ENCODE measurements around the gene TMEM132D.

- TF ChIP-seq POLR2A (IDR thresholded peaks at IDR 0.05) = no peak
- TF ChIP-seq, protein P1, sequence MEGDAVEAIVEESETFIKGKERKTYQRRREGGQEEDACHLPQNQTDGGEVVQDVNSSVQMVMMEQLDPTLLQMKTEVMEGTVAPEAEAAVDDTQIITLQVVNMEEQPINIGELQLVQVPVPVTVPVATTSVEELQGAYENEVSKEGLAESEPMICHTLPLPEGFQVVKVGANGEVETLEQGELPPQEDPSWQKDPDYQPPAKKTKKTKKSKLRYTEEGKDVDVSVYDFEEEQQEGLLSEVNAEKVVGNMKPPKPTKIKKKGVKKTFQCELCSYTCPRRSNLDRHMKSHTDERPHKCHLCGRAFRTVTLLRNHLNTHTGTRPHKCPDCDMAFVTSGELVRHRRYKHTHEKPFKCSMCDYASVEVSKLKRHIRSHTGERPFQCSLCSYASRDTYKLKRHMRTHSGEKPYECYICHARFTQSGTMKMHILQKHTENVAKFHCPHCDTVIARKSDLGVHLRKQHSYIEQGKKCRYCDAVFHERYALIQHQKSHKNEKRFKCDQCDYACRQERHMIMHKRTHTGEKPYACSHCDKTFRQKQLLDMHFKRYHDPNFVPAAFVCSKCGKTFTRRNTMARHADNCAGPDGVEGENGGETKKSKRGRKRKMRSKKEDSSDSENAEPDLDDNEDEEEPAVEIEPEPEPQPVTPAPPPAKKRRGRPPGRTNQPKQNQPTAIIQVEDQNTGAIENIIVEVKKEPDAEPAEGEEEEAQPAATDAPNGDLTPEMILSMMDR (IDR thresholded peaks at IDR 0.05) = no peak
These were observed 63.5 kb downstream of the TMEM132D start for GRCh38 chr12:129840145-129840884.
